RKO (cell line): ENCODE data around the gene ZNF718.
"Not testable (repeated sequence)": the region's sequence is repeated elsewhere in the genome, so short reads cannot be mapped to it uniquely, and the experiment has no call there.

ENCODE experiments used
- DNase-seq: peaks from one replicate; pipeline ENCODE4 v3.0.0-alpha.2; 2016; ENCODE audit warnings: low spot score

Gene ZNF718

GRCh38 chr4:161496-162284, 37.4 kb downstream of the ZNF718 start:
- no peak for DNase-seq

- not testable (repeated sequence) for DNase-seq
Measured at GRCh38 chr4:169640-170039, 45.3 kb downstream of the ZNF718 start.

- not testable (repeated sequence) for DNase-seq
Measured at GRCh38 chr4:171318-171717, 47.0 kb downstream of the ZNF718 start.

- no peak for DNase-seq
Measured at GRCh38 chr4:173666-174314, 49.5 kb downstream of the ZNF718 start.

GRCh38 chr4:175986-176385, 51.7 kb downstream of the ZNF718 start:
- DNase-seq, result no peak

- DNase-seq, result no peak
Measured at GRCh38 chr4:176995-177394, 52.7 kb downstream of the ZNF718 start.

- not testable (repeated sequence) for DNase-seq
Measured at GRCh38 chr4:182225-182624, 57.9 kb downstream of the ZNF718 start.

GRCh38 chr4:188091-188490, 63.8 kb downstream of the ZNF718 start:
- no peak for DNase-seq

GRCh38 chr4:195159-195558, 70.9 kb downstream of the ZNF718 start:
- DNase-seq, result not testable (repeated sequence)

- DNase-seq, result no peak
Measured at GRCh38 chr4:200936-201335, 76.6 kb downstream of the ZNF718 start.

- DNase-seq, result not testable (repeated sequence)
Measured at GRCh38 chr4:202822-203221, 78.5 kb downstream of the ZNF718 start.

- no peak for DNase-seq
Measured at GRCh38 chr4:205097-205756, 80.9 kb downstream of the ZNF718 start.

GRCh38 chr4:206054-206453, 81.8 kb downstream of the ZNF718 start:
- peak; percentile 9 for DNase-seq

GRCh38 chr4:208416-209096, 84.3 kb downstream of the ZNF718 start:
- DNase-seq, result not testable (repeated sequence)

GRCh38 chr4:211033-211511, 86.8 kb downstream of the ZNF718 start:
- no peak for DNase-seq

GRCh38 chr4:212438-213188, 88.3 kb downstream of the ZNF718 start:
- no peak for DNase-seq

- not testable (repeated sequence) for DNase-seq
Measured at GRCh38 chr4:213189-213535, 88.9 kb downstream of the ZNF718 start.
